Neural cell (in vitro differentiated cells): ENCODE measurements around the gene UHMK1.

Experiments
- CTCF ChIP-seq: fragments of 450-650 bp; IDR thresholded peaks from 2 replicates; pipeline ENCODE4 v1.5.1; 2014; ENCODE audit warnings: antibody characterized with exemption, mild to moderate bottlenecking, moderate library complexity; ENCODE audit not compliant: poor library complexity, severe bottlenecking
- EP300 ChIP-seq: fragments of 450-650 bp; conservative IDR thresholded peaks from 2 replicates; pipeline ENCODE4 v1.6.1; 2014; ENCODE audit warnings: antibody characterized with exemption, mild to moderate bottlenecking, moderate library complexity; ENCODE audit not compliant: poor library complexity, severe bottlenecking
- POLR2AphosphoS5 ChIP-seq: IDR thresholded peaks from 2 replicates; pipeline ENCODE4 v1.6.1; 2012
- REST ChIP-seq: IDR thresholded peaks from 2 replicates; pipeline ENCODE4 v1.6.1; 2012; ENCODE audit warnings: borderline replicate concordance
- SMC3 ChIP-seq: fragments of 450-650 bp; conservative IDR thresholded peaks from 2 replicates; pipeline ENCODE4 v1.6.1; 2014; ENCODE audit warnings: antibody characterized with exemption, mild to moderate bottlenecking, moderate library complexity; ENCODE audit not compliant: poor library complexity

DNA sequence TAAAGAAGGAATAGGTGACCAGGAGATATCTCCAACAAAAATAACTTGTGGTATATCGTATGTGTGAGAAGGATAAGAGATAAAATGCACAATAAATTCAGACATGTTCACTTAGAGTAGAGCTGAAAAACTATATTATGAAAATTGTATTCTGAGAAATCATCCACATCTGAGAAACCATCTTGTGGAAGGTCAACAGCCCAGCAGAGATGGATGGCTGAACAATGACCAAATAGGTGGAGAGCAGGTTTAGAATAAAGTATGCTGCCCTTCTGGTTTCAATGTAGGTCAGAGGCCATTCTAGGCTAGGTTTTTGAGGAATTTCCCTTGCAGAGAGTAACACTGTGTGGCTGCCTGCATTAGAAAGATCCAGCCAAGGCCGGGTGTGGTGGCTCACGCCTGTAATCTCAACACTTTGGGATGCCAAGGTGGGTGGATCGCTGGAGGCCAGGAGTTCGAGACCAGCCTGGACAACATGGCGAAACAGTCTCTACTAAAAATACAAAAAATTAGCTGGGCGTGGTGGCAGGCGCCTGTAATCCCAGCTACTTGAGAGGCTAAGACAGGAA lies 55.1 kb downstream of the UHMK1 start:
- no peak for TF ChIP-seq REST
- TF ChIP-seq CTCF = no peak
- no peak for TF ChIP-seq EP300
- TF ChIP-seq POLR2AphosphoS5 = no peak
- no peak for TF ChIP-seq SMC3
